Measurements from ENCODE around the gene RDH11. TPM values are rescaled to one million over a fixed set of nuclear protein-coding genes. Genes with fewer than 3 reads are reported as not detected.
"Not testable (repeated sequence)": the region's sequence is repeated elsewhere in the genome, so short reads cannot be mapped to it uniquely, and the experiment has no call there.

Gene RDH11
- total RNA-seq, 2 donors from 2014 or later = 29.9 to 31.7 TPM

GRCh38 chr14:67709796-67710195 is 14.2 kb upstream of the RDH11 start:
- not testable (repeated sequence) for DNase-seq (ENCODE audit: low spot score)
- intact Hi-C loops (cut with DNase I) = loop anchor here in 1 of 2 donors (10.0 kb wide), 1 partner anchor 125 kb away; no protein-coding TSS in a partner anchor

- intact Hi-C loops (cut with DNase I) = loop anchor here in 1 of 2 donors (10.0 kb wide), 1 partner anchor 125 kb away; no protein-coding TSS in a partner anchor
Measured at GRCh38 chr14:67709346-67709745, 13.8 kb upstream of the RDH11 start.

GRCh38 chr14:67705211-67705610 is 9.6 kb upstream of the RDH11 start:
- DNase-seq (ENCODE audit: low spot score) = no peak
- intact Hi-C loops (cut with DNase I) = loop anchor here in 1 of 2 donors (10.0 kb wide), 1 partner anchor 120 kb away; no protein-coding TSS in a partner anchor

More at GRCh38 chr14:67709346-67709745, 13.8 kb upstream of the RDH11 start:
- not testable (repeated sequence) for DNase-seq (ENCODE audit: low spot score)

GRCh38 chr14:67704484-67705089 is 9.0 kb upstream of the RDH11 start:
- DNase-seq (ENCODE audit: low spot score) = no peak
- intact Hi-C loops (cut with DNase I) = loop anchor here in 1 of 2 donors (10.0 kb wide), 1 partner anchor 120 kb away; no protein-coding TSS in a partner anchor

GRCh38 chr14:67703997-67704396 is 8.4 kb upstream of the RDH11 start:
- intact Hi-C loops (cut with DNase I) = loop anchor here in 1 of 2 donors (10.0 kb wide), 1 partner anchor 119 kb away; no protein-coding TSS in a partner anchor

GRCh38 chr14:67701492-67701891 is 5.9 kb upstream of the RDH11 start, which contains the start of gene RDH12:
Gene RDH12, plus strand, starts transcription at chr14:67701886. Its CDS starts 20,757 bp downstream, at chr14:67722643.
- intact Hi-C loops (cut with DNase I) = loop anchor here in 1 of 2 donors (10.0 kb wide), 1 partner anchor 117 kb away; no protein-coding TSS in a partner anchor
- not testable (repeated sequence) for DNase-seq (ENCODE audit: low spot score)

More at GRCh38 chr14:67703997-67704396, 8.4 kb upstream of the RDH11 start:
- no peak for DNase-seq (ENCODE audit: low spot score)

GRCh38 chr14:67698179-67698578 is 2.6 kb upstream of the RDH11 start:
- intact Hi-C loops (cut with DNase I) = no loop called here
- no peak for DNase-seq (ENCODE audit: low spot score)

GRCh38 chr14:67697006-67697405 is 1.4 kb upstream of the RDH11 start:
- intact Hi-C loops (cut with DNase I) = no loop called here
- DNase-seq (ENCODE audit: low spot score) = no peak

- intact Hi-C loops (cut with DNase I) = no loop called here
- DNase-seq (ENCODE audit: low spot score) = peak; percentile 83
Measured at GRCh38 chr14:67694791-67695393, 672 bp downstream of the RDH11 start.

GRCh38 chr14:67690011-67690410 is 5.6 kb downstream of the RDH11 start:
- intact Hi-C loops (cut with DNase I) = no loop called here
- no peak for DNase-seq (ENCODE audit: low spot score)

GRCh38 chr14:67683842-67684241 is 11.7 kb downstream of the RDH11 start:
- intact Hi-C loops (cut with DNase I) = no loop called here
- DNase-seq (ENCODE audit: low spot score) = no peak

- no peak for DNase-seq (ENCODE audit: low spot score)
- intact Hi-C loops (cut with DNase I) = no loop called here
Measured at GRCh38 chr14:67680941-67681340, 14.6 kb downstream of the RDH11 start.

- DNase-seq (ENCODE audit: low spot score) = no peak
- intact Hi-C loops (cut with DNase I) = no loop called here
Measured at GRCh38 chr14:67680121-67680602, 15.4 kb downstream of the RDH11 start.

- intact Hi-C loops (cut with DNase I) = no loop called here
- no peak for DNase-seq (ENCODE audit: low spot score)
Measured at GRCh38 chr14:67679006-67679405, 16.6 kb downstream of the RDH11 start.

GRCh38 chr14:67675219-67675582 is 20.4 kb downstream of the RDH11 start:
- intact Hi-C loops (cut with DNase I) = no loop called here
- DNase-seq (ENCODE audit: low spot score) = no peak

- intact Hi-C loops (cut with DNase I) = no loop called here
- DNase-seq (ENCODE audit: low spot score) = peak; percentile 94
Measured at GRCh38 chr14:67674480-67675218, 20.9 kb downstream of the RDH11 start, which contains the start of gene VTI1B. Gene VTI1B, minus strand, starts transcription at chr14:67674632. Its CDS starts 143 bp downstream, at chr14:67674489.

- intact Hi-C loops (cut with DNase I) = no loop called here
Measured at GRCh38 chr14:67674139-67674479, 21.5 kb downstream of the RDH11 start.

GRCh38 chr14:67673451-67673850 is 22.1 kb downstream of the RDH11 start:
- no peak for DNase-seq (ENCODE audit: low spot score)
- intact Hi-C loops (cut with DNase I) = no loop called here

More at GRCh38 chr14:67674139-67674479, 21.5 kb downstream of the RDH11 start:
- peak; percentile 89 for DNase-seq (ENCODE audit: low spot score)

- no peak for DNase-seq (ENCODE audit: low spot score)
- intact Hi-C loops (cut with DNase I) = loop anchor here in 1 of 2 donors (5.0 kb wide), 1 partner anchor 46 kb away; no protein-coding TSS in a partner anchor
Measured at GRCh38 chr14:67668559-67668958, 27.0 kb downstream of the RDH11 start.
